Activated CD8-positive, alpha-beta memory T cell treated with anti-CD3 and anti-CD28 coated beads, Interleukin-2, amount 10 ng/mL, durations not matched to agents 7 days and 5 days (primary cell): ENCODE measurements around the gene CDH4. TPM values are rescaled to one million over a fixed set of nuclear protein-coding genes. Genes with fewer than 3 reads are reported as not detected.

Experiments used
- ATAC-seq: fragments of 150-1000 bp; cut with Tn5 transposase; one replicate; pipeline ENCODE4 v1.10.0; 2021; ENCODE audit warnings: moderate library complexity
- CTCF ChIA-PET: fragments of 350-600 bp; sonication (Branson Sonifier 250); formaldehyde crosslinking; loops from one replicate; lab custom pipeline; 2021; ENCODE audit warnings: antibody characterized with exemption; lab: Charles Lee
- DNase-seq: peaks from one replicate; pipeline ENCODE4 v3.0.0-alpha.2; 2020
- H3K27ac Mint-ChIP-seq: one replicate; pipeline ENCODE4 v1.8.0; 2021; ENCODE audit warnings: mild to moderate bottlenecking, mixed read lengths
- H3K27me3 Mint-ChIP-seq: one replicate; pipeline ENCODE4 v1.8.0; 2021; ENCODE audit warnings: mixed read lengths
- H3K36me3 Mint-ChIP-seq: one replicate; pipeline ENCODE4 v1.8.0; 2021; ENCODE audit warnings: mild to moderate bottlenecking, mixed read lengths
- H3K4me1 Mint-ChIP-seq: one replicate; pipeline ENCODE4 v1.8.0; 2021; ENCODE audit warnings: mixed read lengths
- H3K4me3 Mint-ChIP-seq: one replicate; pipeline ENCODE4 v1.8.0; 2021; ENCODE audit warnings: mild to moderate bottlenecking, moderate library complexity, mixed read lengths
- H3K9me3 Mint-ChIP-seq: one replicate; pipeline ENCODE4 v1.8.0; 2022; ENCODE audit warnings: low read depth, mixed read lengths
- total RNA-seq, 2 experiments: library from RNA; stranded (reverse); gene quantifications; one replicate each; pipeline ENCODE4 v1.2.3, GENCODE V29; 2021

The CDH4 gene
- total RNA-seq, 2 experiments from 2014 or later: 0.02 TPM; not detected in 1

- ATAC-seq: no peak
- no peaks in the 10 kb centered on the region for H3K36me3 Mint-ChIP-seq
Observed at GRCh38 chr20:61434341-61434781, 182.3 kb downstream of the CDH4 start.

GRCh38 chr20:61435184-61435822 is 183.2 kb downstream of the CDH4 start:
- H3K9me3 Mint-ChIP-seq: no peaks in the 10 kb centered on the region
- no peaks in the 10 kb centered on the region for H3K4me1 Mint-ChIP-seq

More at GRCh38 chr20:61434341-61434781, 182.3 kb downstream of the CDH4 start:
- H3K4me3 Mint-ChIP-seq: no peak overlapping the region
- no peaks in the 10 kb centered on the region for H3K9me3 Mint-ChIP-seq
- no peak for DNase-seq
- CTCF ChIA-PET: no interaction called here
- H3K27me3 Mint-ChIP-seq: no peaks in the 10 kb centered on the region
- H3K4me1 Mint-ChIP-seq: no peaks in the 10 kb centered on the region
- H3K27ac Mint-ChIP-seq: no peak overlapping the region

GRCh38 chr20:61435823-61436220 is 183.8 kb downstream of the CDH4 start:
- Mint-ChIP-seq H3K4me3 (no peak overlapping the region), H3K9me3 (no peaks in the 10 kb centered on the region), H3K4me1 (no peaks in the 10 kb centered on the region), H3K27me3 (no peaks in the 10 kb centered on the region), H3K27ac (no peak overlapping the region), H3K36me3 (no peaks in the 10 kb centered on the region)
- ATAC-seq (no peak), DNase-seq (no peak)
- CTCF ChIA-PET: no interaction called here

More at GRCh38 chr20:61435184-61435822, 183.2 kb downstream of the CDH4 start:
- no peaks in the 10 kb centered on the region for H3K36me3 Mint-ChIP-seq
- no peak overlapping the region for H3K4me3 Mint-ChIP-seq
- no peak overlapping the region for H3K27ac Mint-ChIP-seq
- no peak for ATAC-seq
- CTCF ChIA-PET: no interaction called here
- DNase-seq: no peak
- no peaks in the 10 kb centered on the region for H3K27me3 Mint-ChIP-seq

- CTCF ChIA-PET: no interaction called here
- Mint-ChIP-seq H3K4me3 (no peak overlapping the region), H3K4me1 (no peaks in the 10 kb centered on the region), H3K36me3 (no peaks in the 10 kb centered on the region), H3K9me3 (no peaks in the 10 kb centered on the region), H3K27ac (no peak overlapping the region), H3K27me3 (no peaks in the 10 kb centered on the region)
- no peak for DNase-seq
- ATAC-seq: no peak
Observed at GRCh38 chr20:61436283-61436666, 184.2 kb downstream of the CDH4 start.

- CTCF ChIA-PET: no interaction called here
- Mint-ChIP-seq H3K36me3 (no peaks in the 10 kb centered on the region), H3K27ac (no peak overlapping the region), H3K4me1 (no peaks in the 10 kb centered on the region), H3K4me3 (no peak overlapping the region), H3K9me3 (no peaks in the 10 kb centered on the region), H3K27me3 (no peaks in the 10 kb centered on the region)
- DNase-seq: no peak
- no peak for ATAC-seq
Observed at GRCh38 chr20:61436667-61437279, 184.7 kb downstream of the CDH4 start.

- Mint-ChIP-seq H3K4me1 (no peaks in the 10 kb centered on the region), H3K4me3 (no peak overlapping the region), H3K27ac (no peak overlapping the region), H3K36me3 (no peaks in the 10 kb centered on the region), H3K27me3 (no peaks in the 10 kb centered on the region), H3K9me3 (no peaks in the 10 kb centered on the region)
- ATAC-seq (no peak), DNase-seq (no peak)
- CTCF ChIA-PET: no interaction called here
Observed at GRCh38 chr20:61437280-61438206, 185.5 kb downstream of the CDH4 start.

- H3K27ac Mint-ChIP-seq: no peak overlapping the region
Observed at GRCh38 chr20:61438285-61438684, 186.2 kb downstream of the CDH4 start.

GRCh38 chr20:61439251-61439650 is 187.2 kb downstream of the CDH4 start:
- CTCF ChIA-PET: no interaction called here
- Mint-ChIP-seq H3K4me3 (no peak overlapping the region), H3K9me3 (no peaks in the 10 kb centered on the region), H3K4me1 (no peaks in the 10 kb centered on the region), H3K27me3 (no peaks in the 10 kb centered on the region), H3K36me3 (no peaks in the 10 kb centered on the region), H3K27ac (no peak overlapping the region)
- DNase-seq: no peak
- no peak for ATAC-seq

More at GRCh38 chr20:61438285-61438684, 186.2 kb downstream of the CDH4 start:
- no peak overlapping the region for H3K4me3 Mint-ChIP-seq
- no peaks in the 10 kb centered on the region for H3K9me3 Mint-ChIP-seq
- no peaks in the 10 kb centered on the region for H3K36me3 Mint-ChIP-seq
- H3K27me3 Mint-ChIP-seq: no peaks in the 10 kb centered on the region
- no peaks in the 10 kb centered on the region for H3K4me1 Mint-ChIP-seq
- CTCF ChIA-PET: no interaction called here
- DNase-seq (no peak), ATAC-seq (no peak)

- CTCF ChIA-PET: no interaction called here
- Mint-ChIP-seq H3K27me3 (no peaks in the 10 kb centered on the region), H3K36me3 (no peaks in the 10 kb centered on the region), H3K9me3 (peaks cover under 1% of the 10 kb centered on the region), H3K27ac (no peak overlapping the region), H3K4me3 (no peak overlapping the region), H3K4me1 (no peaks in the 10 kb centered on the region)
- ATAC-seq (no peak), DNase-seq (no peak)
Observed at GRCh38 chr20:61440548-61441055, 188.5 kb downstream of the CDH4 start.

GRCh38 chr20:61441537-61441936 is 189.5 kb downstream of the CDH4 start:
- Mint-ChIP-seq H3K27ac (no peak overlapping the region), H3K4me1 (no peaks in the 10 kb centered on the region), H3K4me3 (no peak overlapping the region), H3K27me3 (no peaks in the 10 kb centered on the region), H3K9me3 (peaks cover 4% of the 10 kb centered on the region), H3K36me3 (no peaks in the 10 kb centered on the region)
- CTCF ChIA-PET: no interaction called here
- ATAC-seq (no peak), DNase-seq (no peak)

- no peak for ATAC-seq
- Mint-ChIP-seq H3K4me3 (no peak overlapping the region), H3K27me3 (no peaks in the 10 kb centered on the region), H3K27ac (no peak overlapping the region), H3K4me1 (no peaks in the 10 kb centered on the region), H3K36me3 (no peaks in the 10 kb centered on the region), H3K9me3 (peaks cover 4% of the 10 kb centered on the region)
- CTCF ChIA-PET: no interaction called here
- DNase-seq: no peak
Observed at GRCh38 chr20:61442075-61442670, 190.1 kb downstream of the CDH4 start.

GRCh38 chr20:61442718-61443117 is 190.7 kb downstream of the CDH4 start:
- Mint-ChIP-seq H3K27me3 (no peaks in the 10 kb centered on the region), H3K9me3 (peaks cover 4% of the 10 kb centered on the region), H3K4me3 (no peak overlapping the region), H3K4me1 (no peaks in the 10 kb centered on the region), H3K36me3 (no peaks in the 10 kb centered on the region), H3K27ac (no peak overlapping the region)
- ATAC-seq: no peak
- DNase-seq: no peak
- CTCF ChIA-PET: no interaction called here

- H3K36me3 Mint-ChIP-seq: no peaks in the 10 kb centered on the region
- H3K4me1 Mint-ChIP-seq: no peaks in the 10 kb centered on the region
- no peak overlapping the region for H3K27ac Mint-ChIP-seq
- no peak for ATAC-seq
- DNase-seq: no peak
- CTCF ChIA-PET: no interaction called here
- peaks cover 5% of the 10 kb centered on the region for H3K9me3 Mint-ChIP-seq
- no peak overlapping the region for H3K4me3 Mint-ChIP-seq
- H3K27me3 Mint-ChIP-seq: no peaks in the 10 kb centered on the region
Observed at GRCh38 chr20:61443443-61444126, 191.5 kb downstream of the CDH4 start.
